Stimulated activated CD8-positive, alpha-beta memory T cell treated with anti-CD3 and anti-CD28 coated beads, Interleukin-12 subunit alpha, Interleukin-12 subunit beta, amount 100 ng/mL, for 4 hours (primary cell): ENCODE data around the gene MYBBP1A.

Experiments used
- DNase-seq: peaks from one replicate; pipeline ENCODE4 v3.0.0-alpha.2; 2020; ENCODE audit warnings: low read depth

Gene MYBBP1A

GRCh38 chr17:4502466-4503154 is 52.6 kb downstream of the MYBBP1A start:
- DNase-seq: no peak

DNA sequence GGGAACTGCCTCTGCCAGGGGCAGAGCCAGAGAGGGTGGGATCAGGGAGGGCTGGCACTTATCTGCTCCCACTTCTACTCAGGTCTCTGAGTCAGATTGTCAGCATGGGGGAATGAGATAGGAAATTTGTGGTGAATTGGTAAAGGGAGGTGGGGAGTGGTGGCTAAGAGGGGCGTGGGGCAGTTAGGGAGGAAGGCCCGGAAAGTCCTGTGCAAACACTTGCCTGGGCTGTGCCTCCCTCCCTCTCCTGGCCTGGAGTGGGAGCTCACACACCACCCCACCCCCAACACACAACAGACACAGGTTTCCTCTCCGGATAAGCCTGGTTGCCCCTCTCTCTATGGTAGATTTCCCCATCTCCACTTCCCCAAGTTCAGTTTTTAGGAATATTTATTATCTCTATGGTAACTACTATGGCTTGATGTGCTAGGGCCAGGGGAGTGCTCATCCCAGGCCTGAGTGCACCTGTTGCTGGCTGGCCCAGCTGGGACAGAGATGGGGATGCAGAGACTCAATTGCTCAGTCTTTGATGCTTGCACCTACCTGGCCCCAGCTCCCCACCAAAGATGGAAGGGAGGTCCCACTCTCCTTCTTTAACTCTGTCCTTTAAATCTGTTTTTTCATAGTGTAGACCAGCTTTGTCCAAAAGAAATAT is 53.8 kb downstream of the MYBBP1A start:
- DNase-seq: no peak

DNA sequence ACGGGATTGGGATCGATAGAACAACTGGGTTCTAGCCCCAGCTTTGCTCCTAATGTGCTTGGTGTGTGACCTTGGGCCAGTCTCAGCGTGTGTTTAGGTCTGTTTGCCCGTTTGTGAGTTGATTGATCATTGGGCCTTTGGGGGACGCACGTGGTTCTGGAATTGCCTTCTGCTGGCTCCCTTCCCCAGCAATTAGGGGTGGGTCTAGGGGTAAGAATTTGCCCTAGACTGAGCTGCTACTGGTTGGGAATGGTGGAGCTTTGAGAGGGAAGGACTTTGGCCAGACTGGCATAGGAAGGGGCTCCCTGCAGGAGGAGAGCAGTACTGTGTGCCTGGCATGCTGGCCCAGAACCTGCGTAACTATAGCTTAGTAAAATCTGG is 55.0 kb downstream of the MYBBP1A start:
- DNase-seq: no peak

- DNase-seq: no peak
Observed at GRCh38 chr17:4499431-4500190, 55.6 kb downstream of the MYBBP1A start.

DNA sequence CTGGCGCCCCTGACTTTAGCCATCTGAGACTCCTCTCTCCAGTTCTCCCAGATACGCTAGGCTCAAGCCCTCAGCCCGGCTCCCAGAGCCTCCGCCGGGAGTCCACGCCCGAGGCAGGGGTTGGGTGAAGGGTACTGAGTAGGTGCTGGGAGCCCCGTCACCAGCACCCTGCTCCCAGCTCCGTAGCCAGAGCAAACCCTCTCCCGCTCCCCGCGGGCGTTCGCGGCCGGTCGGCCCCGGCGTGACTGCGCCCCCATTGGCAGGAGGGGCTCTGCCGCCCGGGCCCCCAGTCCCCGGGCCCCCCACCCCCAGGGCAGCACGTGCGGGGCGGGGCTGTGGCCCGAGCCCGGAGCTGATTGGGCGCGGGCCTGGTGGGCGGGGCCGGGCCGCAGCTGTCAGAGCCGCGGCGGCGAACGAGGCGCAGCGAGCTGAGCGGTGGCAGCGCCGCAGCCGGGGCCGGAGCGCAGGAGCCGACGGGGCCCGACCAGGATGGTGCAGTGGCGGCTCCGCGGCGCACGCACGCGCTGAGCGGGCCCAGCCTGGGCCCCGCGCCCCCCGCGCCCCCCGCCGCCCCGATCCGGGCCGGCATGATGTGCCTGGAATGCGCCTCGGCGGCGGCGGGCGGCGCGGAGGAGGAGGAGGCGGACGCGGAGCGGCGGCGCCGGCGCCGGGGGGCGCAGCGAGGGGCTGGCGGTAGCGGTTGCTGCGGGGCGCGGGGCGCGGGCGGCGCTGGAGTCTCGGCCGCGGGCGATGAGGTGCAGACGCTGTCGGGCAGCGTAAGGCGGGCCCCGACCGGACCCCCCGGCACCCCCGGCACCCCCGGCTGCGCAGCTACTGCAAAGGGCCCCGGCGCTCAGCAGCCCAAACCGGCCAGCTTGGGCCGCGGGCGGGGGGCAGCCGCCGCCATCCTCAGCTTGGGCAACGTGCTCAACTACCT is 56.5 kb downstream of the MYBBP1A start, which contains the start of gene SPNS2:
SPNS2 (plus strand) TSS at position 421 of the 937 bp plus-strand sequence; CDS start at position 588, 167 bp downstream.
- DNase-seq: peak; percentile 51

DNA sequence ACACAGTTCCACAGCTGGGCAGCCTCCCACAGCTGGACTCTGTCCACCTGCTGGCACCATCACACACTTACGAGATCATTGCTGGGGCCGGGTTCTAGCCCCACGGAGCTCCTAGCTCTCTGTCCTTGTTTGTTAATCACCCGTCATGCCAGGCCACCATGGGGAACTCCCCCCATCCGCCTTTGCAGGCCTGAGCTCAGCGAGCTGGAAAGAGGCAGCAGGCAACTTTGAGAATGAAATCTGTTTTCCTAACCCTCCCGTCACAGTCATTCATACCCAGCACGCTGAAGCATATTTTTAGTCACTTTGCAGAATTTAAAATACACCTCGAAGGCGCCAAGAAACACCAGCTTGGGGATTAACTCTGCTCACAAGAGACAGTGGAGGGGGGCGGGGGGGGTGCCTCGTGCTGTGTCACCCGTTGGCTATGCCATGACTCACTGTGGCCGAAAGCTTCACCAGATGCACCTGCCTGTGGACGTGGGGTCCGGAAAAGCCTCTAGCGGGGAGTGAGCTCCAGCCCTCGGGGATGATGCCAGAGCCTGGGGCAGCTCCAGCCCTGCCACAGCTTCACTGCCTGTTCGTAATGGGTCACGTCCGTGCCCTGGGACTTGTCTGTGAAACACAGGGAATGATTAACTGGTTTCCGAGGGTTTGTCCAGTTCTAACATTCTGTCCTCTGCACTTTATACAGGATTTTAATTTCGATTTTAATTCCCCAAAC is 57.9 kb downstream of the MYBBP1A start:
- DNase-seq: no peak

DNA sequence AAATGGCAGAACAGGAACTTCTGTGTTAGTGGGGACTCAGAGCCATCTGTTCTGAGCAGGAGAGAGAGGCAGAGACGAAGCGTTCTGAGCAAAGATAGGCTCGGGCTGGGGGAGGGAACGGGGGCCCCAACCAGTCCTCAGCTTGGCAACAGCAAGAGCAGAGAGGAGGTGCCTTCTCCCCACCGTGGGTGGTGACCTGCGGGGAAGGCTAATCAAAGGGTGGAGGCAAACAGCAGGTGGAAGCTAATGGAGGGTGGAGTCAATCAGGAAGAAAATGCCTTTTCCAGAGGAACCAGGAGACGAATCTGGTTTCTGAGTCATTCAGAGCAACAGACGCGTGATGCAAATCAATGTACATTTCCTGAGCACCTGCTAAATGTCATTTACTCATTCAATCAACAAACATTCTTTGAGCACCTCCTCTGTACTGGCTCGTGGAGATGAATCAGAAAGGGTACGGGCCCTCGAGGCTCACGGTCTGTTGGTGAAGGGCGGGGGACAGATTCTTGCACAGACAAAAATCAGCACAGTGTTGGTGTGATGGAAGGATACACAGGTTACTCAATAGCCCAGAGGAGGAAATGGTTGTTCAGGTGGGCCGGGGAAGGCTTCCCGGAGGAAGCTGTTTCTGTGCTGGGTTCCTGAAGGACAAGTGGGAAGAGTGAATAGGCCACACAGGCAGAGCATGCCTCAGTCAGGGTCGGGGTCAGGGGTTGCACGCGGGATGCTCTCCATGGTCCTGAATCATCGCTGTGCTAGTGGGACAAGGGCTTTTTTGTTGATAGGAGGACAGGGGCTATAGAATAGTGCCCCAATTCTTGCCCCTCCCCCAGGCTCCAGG is 62.2 kb downstream of the MYBBP1A start:
- DNase-seq: no peak

GRCh38 chr17:4490637-4491061 is 64.5 kb downstream of the MYBBP1A start:
- no peak for DNase-seq

DNA sequence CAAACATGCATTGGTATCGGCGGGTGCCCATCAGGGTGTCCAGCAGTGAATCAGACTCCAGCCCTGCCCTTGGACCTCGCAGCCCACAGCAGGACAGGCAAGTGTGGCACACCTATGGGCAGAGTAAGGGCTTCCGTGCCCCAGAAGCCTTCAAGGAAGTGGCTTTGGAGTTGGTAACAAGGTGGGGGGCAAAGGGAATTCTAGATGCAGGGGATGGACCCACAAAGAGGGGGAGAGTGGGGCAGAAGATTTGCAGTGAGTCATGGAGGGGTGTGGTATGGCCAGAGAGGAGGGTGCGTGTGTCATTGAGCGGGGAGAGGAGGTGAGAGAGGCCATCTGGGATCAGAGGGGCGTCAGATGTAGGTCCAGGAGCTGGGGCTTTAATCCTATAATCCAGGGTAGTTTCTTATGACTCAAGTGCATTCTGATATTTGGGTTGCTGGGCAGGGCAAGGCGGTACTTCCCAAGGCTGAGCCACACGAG is 65.0 kb downstream of the MYBBP1A start:
- DNase-seq: no peak

DNA sequence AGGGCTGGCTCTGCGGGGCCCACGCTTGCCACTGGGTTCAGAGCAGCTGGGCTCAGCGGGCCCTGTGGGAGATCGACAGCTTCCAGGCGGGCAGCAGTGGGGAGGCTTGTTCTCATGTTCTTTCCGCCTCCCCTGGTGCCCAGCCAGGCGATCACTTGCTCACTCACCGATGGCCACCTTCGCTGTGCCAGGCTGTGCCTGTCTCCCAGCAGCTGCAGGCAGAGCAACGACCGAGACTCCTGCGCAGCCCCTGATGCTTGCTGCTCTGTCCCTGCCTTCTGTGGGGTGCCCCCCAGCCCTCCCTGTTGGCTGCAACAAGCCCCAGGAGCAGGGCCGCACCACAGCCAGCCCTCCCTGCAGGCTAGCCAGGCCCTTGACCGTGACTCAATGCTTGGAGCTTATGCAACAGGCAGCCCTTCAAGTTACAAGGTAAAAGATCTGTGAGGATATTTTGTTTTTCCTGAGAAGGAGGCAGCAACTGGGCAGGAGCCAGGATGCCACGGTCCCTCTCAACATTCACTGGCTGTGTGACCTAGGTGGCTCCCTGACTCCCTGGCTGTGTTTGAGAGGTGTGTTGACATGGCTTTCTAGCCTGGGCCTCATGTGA is 66.1 kb downstream of the MYBBP1A start:
- no peak for DNase-seq
